GM06990 (cell line): Measurements from ENCODE around the gene DAZAP1.

Experiments used
- DNase-seq: peaks from one replicate; pipeline ENCODE4 v3.0.0-alpha.2; 2011; ENCODE audit not compliant: insufficient read length; ENCODE audit errors: extremely low read depth
- H3K27me3 ChIP-seq: replicated peaks from 2 replicates; pipeline ENCODE4 v1.6.0; 2011; ENCODE audit warnings: low read length; ENCODE audit not compliant: control insufficient read depth, insufficient read depth
- H3K36me3 ChIP-seq: 2 replicates; pipeline ENCODE4 v1.5.1; 2011; ENCODE audit warnings: low read length; ENCODE audit not compliant: control insufficient read depth, insufficient read depth
- H3K4me3 ChIP-seq: replicated peaks from 2 replicates; pipeline ENCODE4 v1.5.1; 2011; ENCODE audit warnings: low read depth, mild to moderate bottlenecking, control low read depth, low read length
- TF ChIP-seq, protein P1 (sequence below): IDR thresholded peaks from 2 replicates; pipeline ENCODE4 v1.5.1; 2011; ENCODE audit warnings: low read length, control low read depth, mild to moderate bottlenecking, inconsistent platforms; ENCODE audit not compliant: insufficient read depth, poor library complexity, severe bottlenecking

The DAZAP1 gene

GRCh38 chr19:1434040-1434366 lies 26.6 kb downstream of the DAZAP1 start:
- TF ChIP-seq, protein P1, sequence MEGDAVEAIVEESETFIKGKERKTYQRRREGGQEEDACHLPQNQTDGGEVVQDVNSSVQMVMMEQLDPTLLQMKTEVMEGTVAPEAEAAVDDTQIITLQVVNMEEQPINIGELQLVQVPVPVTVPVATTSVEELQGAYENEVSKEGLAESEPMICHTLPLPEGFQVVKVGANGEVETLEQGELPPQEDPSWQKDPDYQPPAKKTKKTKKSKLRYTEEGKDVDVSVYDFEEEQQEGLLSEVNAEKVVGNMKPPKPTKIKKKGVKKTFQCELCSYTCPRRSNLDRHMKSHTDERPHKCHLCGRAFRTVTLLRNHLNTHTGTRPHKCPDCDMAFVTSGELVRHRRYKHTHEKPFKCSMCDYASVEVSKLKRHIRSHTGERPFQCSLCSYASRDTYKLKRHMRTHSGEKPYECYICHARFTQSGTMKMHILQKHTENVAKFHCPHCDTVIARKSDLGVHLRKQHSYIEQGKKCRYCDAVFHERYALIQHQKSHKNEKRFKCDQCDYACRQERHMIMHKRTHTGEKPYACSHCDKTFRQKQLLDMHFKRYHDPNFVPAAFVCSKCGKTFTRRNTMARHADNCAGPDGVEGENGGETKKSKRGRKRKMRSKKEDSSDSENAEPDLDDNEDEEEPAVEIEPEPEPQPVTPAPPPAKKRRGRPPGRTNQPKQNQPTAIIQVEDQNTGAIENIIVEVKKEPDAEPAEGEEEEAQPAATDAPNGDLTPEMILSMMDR, result no peak
- DNase-seq, result no peak
- H3K27me3 ChIP-seq, result no peaks in the 10 kb centered on the region
- H3K36me3 ChIP-seq, result peaks cover 34% of the 10 kb centered on the region
- H3K4me3 ChIP-seq, result no peak overlapping the region

DNA sequence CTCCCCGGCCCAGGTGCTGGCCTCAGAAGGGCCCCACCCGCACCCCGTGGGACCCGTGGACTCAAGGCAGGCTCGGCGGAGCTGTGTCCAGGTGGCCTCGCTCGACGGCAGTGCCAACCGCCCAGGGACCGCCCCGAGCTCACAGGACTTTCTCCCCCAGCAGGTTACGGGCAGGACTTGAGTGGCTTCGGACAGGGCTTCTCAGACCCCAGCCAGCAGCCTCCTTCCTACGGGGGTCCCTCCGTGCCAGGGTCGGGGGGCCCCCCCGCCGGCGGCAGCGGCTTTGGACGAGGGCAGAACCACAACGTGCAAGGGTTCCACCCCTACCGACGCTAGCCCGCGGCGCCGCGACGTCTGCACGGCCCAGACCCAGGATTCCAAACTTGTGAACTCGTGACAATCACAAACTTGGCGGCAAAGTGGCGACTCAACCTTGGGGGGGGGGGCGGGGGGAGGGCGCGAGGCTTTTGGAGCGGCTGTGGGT lies 27.2 kb downstream of the DAZAP1 start:
- TF ChIP-seq, protein P1, result no peak
- Histone ChIP-seq H3K4me3 (no peak overlapping the region), H3K36me3 (peaks cover 31% of the 10 kb centered on the region), H3K27me3 (no peaks in the 10 kb centered on the region)
- DNase-seq, result no peak

DNA sequence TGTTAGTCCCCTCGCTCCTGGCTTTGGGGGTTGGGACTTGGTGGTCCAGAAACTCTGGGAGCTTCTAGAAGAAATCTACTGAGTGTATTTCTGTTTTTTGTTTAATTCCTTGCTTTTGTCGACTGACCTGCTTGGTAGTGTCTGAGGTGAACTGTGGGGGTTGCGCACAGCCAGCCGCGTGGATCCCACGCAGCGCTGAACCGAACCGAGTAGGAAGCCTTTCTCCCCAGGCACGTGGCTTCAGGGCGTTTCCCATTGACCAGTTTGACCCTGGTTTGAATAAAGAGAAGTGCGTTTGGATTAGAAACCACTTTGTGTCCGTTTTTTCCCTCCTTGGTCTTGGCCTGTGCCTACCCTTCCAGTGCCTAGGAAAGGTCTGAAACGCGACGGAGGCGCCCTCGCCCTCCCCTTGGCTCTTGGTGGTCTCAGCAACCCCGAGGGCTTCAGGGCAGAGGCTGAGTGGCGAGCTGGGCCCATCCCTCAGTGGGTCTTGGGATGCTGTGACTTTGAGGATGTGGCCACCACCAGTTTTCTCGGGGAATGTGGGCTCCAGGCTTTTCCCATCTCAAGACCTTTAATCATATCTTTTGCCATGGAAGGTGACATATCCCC lies 28.1 kb downstream of the DAZAP1 start:
- Histone ChIP-seq H3K27me3 (no peaks in the 10 kb centered on the region), H3K36me3 (peaks cover 37% of the 10 kb centered on the region), H3K4me3 (no peak overlapping the region)
- no peak for DNase-seq
- TF ChIP-seq, protein P1, result no peak

DNA sequence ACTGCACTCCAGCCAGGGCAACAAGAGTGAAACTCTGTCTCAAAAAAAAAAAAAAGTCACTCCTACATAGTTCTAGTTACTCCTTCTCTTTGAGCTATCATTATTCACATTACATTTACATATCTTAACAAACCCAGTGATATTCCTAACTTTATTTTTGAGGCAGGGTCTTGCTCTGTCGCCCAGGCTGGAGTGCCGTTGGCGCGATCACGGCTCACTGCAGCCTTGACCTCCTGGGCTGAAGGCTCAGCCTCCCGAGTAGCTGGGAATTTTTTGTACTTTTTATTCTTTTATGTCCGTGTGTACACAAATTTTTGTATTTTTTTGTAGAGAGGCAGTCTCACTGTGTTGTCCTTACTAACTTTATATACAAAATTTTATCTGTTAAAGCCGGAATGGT lies 30.2 kb downstream of the DAZAP1 start:
- Histone ChIP-seq H3K4me3 (peak overlapping the region; percentile 80), H3K27me3 (no peaks in the 10 kb centered on the region), H3K36me3 (peaks cover 39% of the 10 kb centered on the region)
- TF ChIP-seq, protein P1, result no peak
- DNase-seq, result no peak

DNA sequence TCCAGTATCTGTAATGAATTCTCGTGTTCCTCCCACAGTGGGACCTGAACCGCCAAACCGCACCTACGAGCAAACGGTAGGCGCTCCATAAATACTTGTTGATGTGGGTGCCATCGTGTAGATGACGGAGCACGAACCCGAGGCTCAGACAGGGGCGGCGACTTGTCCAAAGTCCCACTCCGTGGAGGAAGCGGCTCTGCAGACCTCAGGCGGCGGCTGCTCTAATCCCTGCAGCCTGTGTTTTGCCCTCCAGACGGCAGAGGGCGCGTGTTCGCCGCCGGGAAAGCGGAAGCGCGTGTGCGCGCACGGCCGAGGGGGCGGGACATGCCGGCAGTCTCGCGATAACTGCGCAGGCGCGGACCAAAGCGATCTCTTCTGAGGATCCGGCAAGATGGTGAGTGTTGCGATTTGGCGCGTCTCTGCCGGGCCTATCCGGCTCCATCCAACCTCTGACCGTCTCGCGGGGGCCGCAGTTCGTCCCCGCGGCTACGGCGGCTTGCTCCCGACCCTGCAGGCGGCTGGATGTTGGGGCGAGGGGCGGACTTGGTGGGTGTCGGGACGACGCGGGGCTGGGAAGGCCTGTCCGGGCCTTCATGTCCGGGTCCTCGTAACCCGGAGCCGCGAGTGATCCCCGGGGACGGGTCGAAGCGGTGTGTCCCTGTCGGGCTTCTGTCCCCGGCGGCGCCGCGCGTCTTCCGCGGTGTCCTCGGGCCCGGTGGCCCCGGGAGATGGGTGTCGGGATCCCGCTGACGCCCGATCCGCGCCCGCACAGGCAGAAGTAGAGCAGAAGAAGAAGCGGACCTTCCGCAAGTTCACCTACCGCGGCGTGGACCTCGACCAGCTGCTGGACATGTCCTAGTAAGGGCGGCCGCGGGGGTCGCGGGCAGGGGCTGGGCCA lies 30.9 kb downstream of the DAZAP1 start, which contains the start of gene RPS15:
Gene RPS15 (plus strand): TSS at position 362 of the 898 bp plus-strand sequence. CDS start 30 bp downstream, at position 392.
- peak; percentile 97 for DNase-seq

More for the DNA sequence above, 30.9 kb downstream of the DAZAP1 start, which contains the start of gene RPS15:
- peak within 1 kb of the TSS; percentile 80 for H3K4me3 ChIP-seq
- TF ChIP-seq, protein P1, result peak; percentile 97
- peaks cover 37% of the 10 kb centered on the region for H3K36me3 ChIP-seq
- H3K27me3 ChIP-seq, result no peaks in the 10 kb centered on the region
